PC-9 (cell line): Measurements from ENCODE around the gene PLEKHJ1. TPM values are rescaled to one million over a fixed set of nuclear protein-coding genes. Genes with fewer than 3 reads are reported as not detected.

ENCODE experiments used
- BruUV-seq: library from RNA; stranded (reverse); fragments of 400-500 nt; replicated peaks from 2 replicates; lab custom pipeline; 2021; lab: Mats Ljungman, UMichigan
- CTCF ChIA-PET: fragments of 300-600 bp; sonication (Branson Sonifier 250); formaldehyde crosslinking; loops from one replicate; lab custom pipeline; 2022; ENCODE audit warnings: antibody characterized with exemption; lab: Charles Lee
- POLR2A ChIA-PET: fragments of 300-600 bp; sonication (Branson Sonifier 250); formaldehyde crosslinking; loops from one replicate; lab custom pipeline; 2022; ENCODE audit warnings: antibody characterized with exemption; ENCODE audit not compliant: unreplicated experiment; lab: Charles Lee
- DNase-seq, 2 experiments: peaks; one replicate each; pipeline versions ENCODE4 v3.0.0 to v3.0.0-alpha.2; 2015 to 2022; ENCODE audit warnings: mixed read lengths in 1 of 2
- H2AFZ ChIP-seq: fragments of 200-600 bp; sonication (generic); 2 replicates; pipeline ENCODE4 v1.8.1; 2017; ENCODE audit warnings: antibody characterized with exemption
- H3F3A ChIP-seq: fragments of 200-600 bp; sonication (generic); 2 replicates; pipeline ENCODE4 v1.8.1; 2017; ENCODE audit warnings: antibody characterized with exemption, mild to moderate bottlenecking, low read depth; ENCODE audit not compliant: insufficient read depth
- H3K27ac ChIP-seq: fragments of 200-600 bp; sonication (generic); 2 replicates; pipeline ENCODE4 v1.6.1; 2016; ENCODE audit warnings: mixed run types
- H3K27me3 ChIP-seq: fragments of 200-600 bp; sonication (generic); 2 replicates; pipeline ENCODE4 v1.6.1; 2016; ENCODE audit warnings: low read depth, mixed run types; ENCODE audit not compliant: insufficient read depth
- H3K36me3 ChIP-seq: fragments of 200-600 bp; sonication (generic); 2 replicates; pipeline ENCODE4 v1.6.1; 2016; ENCODE audit warnings: low read depth, mixed run types
- H3K4me1 ChIP-seq: fragments of 200-600 bp; sonication (generic); replicated peaks from 2 replicates; pipeline ENCODE4 v1.6.1; 2016; ENCODE audit warnings: mixed run types; ENCODE audit not compliant: insufficient read depth
- H3K4me2 ChIP-seq: fragments of 200-600 bp; sonication (generic); 2 replicates; pipeline ENCODE4 v1.6.1; 2017; ENCODE audit warnings: mixed run types
- H3K4me3 ChIP-seq: fragments of 200-600 bp; sonication (generic); 2 replicates; pipeline ENCODE4 v1.6.1; 2016; ENCODE audit warnings: mixed run types
- H3K79me2 ChIP-seq: fragments of 200-600 bp; sonication (generic); 2 replicates; pipeline ENCODE4 v1.6.1; 2017; ENCODE audit warnings: low read depth, mixed run types
- H3K9me2 ChIP-seq: fragments of 200-600 bp; sonication (generic); 2 replicates; pipeline ENCODE4 v1.8.1; 2017; ENCODE audit warnings: mild to moderate bottlenecking; ENCODE audit not compliant: insufficient read depth
- H3K9me3 ChIP-seq: fragments of 200-600 bp; sonication (generic); 2 replicates; pipeline ENCODE4 v1.8.1; 2016; ENCODE audit warnings: low read depth; ENCODE audit not compliant: insufficient read depth
- H4K20me1 ChIP-seq: fragments of 200-600 bp; sonication (generic); 2 replicates; pipeline ENCODE4 v1.8.1; 2017; ENCODE audit not compliant: insufficient read depth
- CTCF ChIP-seq: fragments of 200-600 bp; sonication (generic); conservative IDR thresholded peaks from 2 replicates; pipeline ENCODE4 v1.6.1; 2017; ENCODE audit warnings: mixed run types, antibody characterized with exemption, mild to moderate bottlenecking, moderate library complexity
- EZH2 ChIP-seq: fragments of 200-600 bp; sonication (generic); IDR thresholded peaks from 2 replicates; pipeline ENCODE4 v1.8.0; 2017; ENCODE audit warnings: antibody characterized with exemption, low read depth
- intact Hi-C: fragments of 100-400 bp; cut with micrococcal nuclease; formaldehyde crosslinking; loops from one replicate; pipeline ENCODE4 v1.10.0; 2022; ENCODE audit not compliant: unreplicated experiment
- total RNA-seq: library from RNA; stranded (reverse); gene quantifications from 2 replicates; pipeline ENCODE4 v1.2.3, GENCODE V29; 2021

PLEKHJ1 gene
- total RNA-seq, 1 experiment from 2014 or later: 38.6 TPM

GRCh38 chr19:2194513-2195078 lies 41.5 kb downstream of the PLEKHJ1 start:
- Histone ChIP-seq H4K20me1 (no peaks in the 10 kb centered on the region), H3F3A (no peaks in the 10 kb centered on the region), H3K27me3 (no peaks in the 10 kb centered on the region), H3K36me3 (no peaks in the 10 kb centered on the region), H3K27ac (no peak overlapping the region), H3K79me2 (no peaks in the 10 kb centered on the region), H3K4me1 (no peaks in the 10 kb centered on the region), H3K4me3 (no peak overlapping the region), H3K4me2 (no peak overlapping the region), H3K9me3 (no peaks in the 10 kb centered on the region), H3K9me2 (no peaks in the 10 kb centered on the region), H2AFZ (no peak overlapping the region)
- POLR2A ChIA-PET: no interaction called here
- no TSS peak for BruUV-seq
- TF ChIP-seq EZH2: no peak
- intact Hi-C loops: no loop called here
- no peak for DNase-seq
- CTCF ChIA-PET: no interaction called here

- Histone ChIP-seq H2AFZ (no peak overlapping the region), H3F3A (no peaks in the 10 kb centered on the region), H3K4me3 (no peak overlapping the region), H3K27ac (no peak overlapping the region), H3K27me3 (no peaks in the 10 kb centered on the region), H3K79me2 (no peaks in the 10 kb centered on the region), H3K4me2 (no peak overlapping the region), H3K4me1 (no peaks in the 10 kb centered on the region), H3K36me3 (no peaks in the 10 kb centered on the region), H3K9me2 (no peaks in the 10 kb centered on the region), H4K20me1 (no peaks in the 10 kb centered on the region), H3K9me3 (no peaks in the 10 kb centered on the region)
- no peak for TF ChIP-seq EZH2
- TF ChIP-seq CTCF: no peak
- intact Hi-C loops: no loop called here
- no peak for DNase-seq
- no TSS peak for BruUV-seq
- ChIA-PET POLR2A (no interaction called here), CTCF (no interaction called here)
Measured at GRCh38 chr19:2193807-2194206, 42.3 kb downstream of the PLEKHJ1 start.

GRCh38 chr19:2192862-2193261 lies 43.3 kb downstream of the PLEKHJ1 start:
- Histone ChIP-seq H4K20me1 (no peaks in the 10 kb centered on the region), H2AFZ (no peak overlapping the region), H3K27ac (no peak overlapping the region), H3K4me1 (no peaks in the 10 kb centered on the region), H3F3A (no peaks in the 10 kb centered on the region), H3K36me3 (no peaks in the 10 kb centered on the region), H3K9me3 (no peaks in the 10 kb centered on the region), H3K9me2 (no peaks in the 10 kb centered on the region), H3K4me2 (no peak overlapping the region), H3K4me3 (no peak overlapping the region), H3K27me3 (no peaks in the 10 kb centered on the region), H3K79me2 (no peaks in the 10 kb centered on the region)
- BruUV-seq: no TSS peak
- TF ChIP-seq CTCF (no peak), EZH2 (no peak)
- DNase-seq: no peak
- ChIA-PET CTCF (no interaction called here), POLR2A (no interaction called here)
- intact Hi-C loops: no loop called here
